Stimulated activated CD8-positive, alpha-beta memory T cell treated with anti-CD3 and anti-CD28 coated beads, Interleukin-2, amount 100 ng/mL, for 48 hours (primary cell): ENCODE measurements around the gene GAL3ST2.
"Not testable (repeated sequence)": the region's sequence is repeated elsewhere in the genome, so short reads cannot be mapped to it uniquely, and the experiment has no call there.

Experiments used
- DNase-seq, 2 donors: peaks; one replicate each; pipeline ENCODE4 v3.0.0-alpha.2; 2020; ENCODE audit warnings: low read depth in 2 of 2

The GAL3ST2 gene

GRCh38 chr2:241809383-241810306 lies 33.0 kb downstream of the GAL3ST2 start:
- DNase-seq, result no peak

DNA sequence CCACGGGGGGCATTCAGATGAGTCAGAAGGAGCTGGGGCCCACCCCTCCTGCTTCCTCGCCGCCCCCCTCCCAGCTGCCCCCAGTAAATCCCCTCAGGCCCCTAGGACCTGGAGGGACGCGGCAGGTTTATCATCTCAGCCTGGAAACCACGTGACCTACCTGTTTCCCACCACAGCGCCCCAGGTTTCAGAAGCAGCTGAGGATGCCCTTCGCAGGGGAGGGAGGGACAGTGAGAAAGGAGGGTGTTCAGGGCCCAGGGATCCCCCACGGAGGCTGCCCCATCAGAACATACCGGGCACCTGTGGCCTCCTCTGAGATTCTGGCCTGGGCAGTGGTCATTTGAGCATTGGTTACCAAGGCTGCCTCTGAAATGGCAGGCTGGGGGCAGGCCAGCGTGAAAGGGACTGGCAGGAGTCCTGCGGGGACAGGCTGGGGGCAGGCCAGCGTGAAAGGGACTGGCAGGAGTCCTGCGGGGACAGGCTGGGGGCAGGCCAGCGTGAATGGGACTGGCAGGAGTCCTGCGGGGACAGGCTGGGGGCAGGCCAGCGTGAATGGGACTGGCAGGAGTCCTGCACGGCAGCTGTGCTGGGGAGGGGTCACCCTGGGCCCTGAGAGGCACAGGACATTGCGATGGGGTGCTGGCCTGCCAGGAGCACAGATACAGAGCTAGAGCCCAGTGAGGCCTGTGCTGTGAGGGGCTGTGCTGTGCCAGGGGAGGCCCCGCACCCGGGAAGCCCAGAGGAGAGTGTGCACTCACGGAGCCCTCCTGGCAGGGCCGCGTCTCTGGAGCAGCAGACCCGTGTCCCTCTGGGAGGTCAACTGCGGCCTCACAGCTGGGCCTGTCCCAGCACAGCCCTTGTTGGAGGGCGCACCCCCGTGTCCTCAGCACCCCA lies 33.9 kb downstream of the GAL3ST2 start:
- DNase-seq, result no peak

DNA sequence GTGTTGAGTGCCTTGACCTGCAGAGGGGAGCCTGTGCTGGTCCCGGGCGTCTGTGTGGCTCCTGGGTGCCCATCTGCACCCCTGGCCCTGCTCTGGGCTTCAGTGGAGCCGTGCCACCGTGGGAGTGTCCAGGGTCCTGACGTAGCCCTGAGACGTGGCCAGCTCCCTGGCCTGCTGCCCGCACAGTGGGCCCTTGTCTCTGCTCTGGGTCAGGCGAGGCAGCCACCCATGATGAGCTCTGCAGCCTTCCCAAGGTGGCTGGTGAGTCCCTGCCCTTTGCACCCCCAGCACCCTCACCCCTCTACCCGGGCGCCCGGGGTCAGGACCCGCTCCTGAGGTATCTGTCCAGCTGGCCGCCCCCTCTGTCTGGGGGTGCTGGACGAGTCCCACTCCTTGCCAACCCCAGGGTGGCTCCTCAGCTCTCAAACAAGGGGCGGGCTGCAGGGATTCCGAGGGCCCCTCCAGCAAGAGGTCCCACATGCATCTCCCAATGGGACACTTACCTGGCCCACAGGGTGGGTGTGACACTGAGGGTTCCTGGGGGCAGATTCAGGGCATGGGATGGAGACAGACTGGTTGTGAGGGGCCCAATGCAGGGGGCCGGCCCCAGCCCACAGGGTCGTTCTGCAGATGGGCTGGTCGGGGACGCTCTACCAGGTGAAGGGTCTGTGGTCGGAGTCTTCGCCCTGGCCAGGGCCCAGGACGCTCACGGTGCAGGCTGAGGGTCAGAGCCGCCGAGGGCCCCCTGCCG lies 34.8 kb downstream of the GAL3ST2 start:
- no peak for DNase-seq

DNA sequence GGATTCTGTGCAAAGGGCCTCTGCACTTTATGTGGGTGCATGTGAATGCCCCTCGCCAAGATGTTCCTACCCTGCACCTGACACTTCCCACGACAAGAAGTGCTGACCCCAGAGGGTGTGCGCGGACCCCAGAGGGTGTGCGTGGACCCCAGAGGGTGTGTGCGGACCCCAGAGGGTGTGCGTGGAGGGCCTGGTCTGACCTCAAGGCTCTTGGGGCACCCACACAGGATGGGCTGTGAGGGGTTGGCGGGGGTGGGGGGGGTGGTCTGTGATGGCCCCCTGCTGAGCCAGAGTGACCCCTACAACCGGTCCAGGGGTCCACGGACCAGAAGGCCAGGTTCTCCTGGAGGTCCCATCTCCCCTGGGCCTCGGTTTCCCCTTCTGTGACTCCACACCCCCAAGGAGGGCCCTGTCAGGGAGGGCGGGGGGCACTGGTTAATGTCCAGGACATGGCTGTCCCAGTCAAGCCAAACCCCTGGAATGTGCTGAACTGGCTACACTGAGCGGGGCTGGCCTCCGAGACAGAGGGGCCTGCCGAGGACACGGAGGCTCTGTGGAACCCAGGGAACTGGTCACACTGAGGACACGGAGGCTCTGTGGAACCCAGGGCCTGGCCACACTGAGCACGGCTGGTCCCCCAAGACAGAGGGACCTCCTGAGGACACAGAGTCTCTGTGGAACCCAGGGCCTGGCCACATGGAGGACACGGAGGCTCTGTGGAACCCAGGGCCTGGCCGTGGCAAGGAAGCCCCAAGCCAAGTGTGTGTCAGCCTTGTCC lies 35.5 kb downstream of the GAL3ST2 start:
- no peak for DNase-seq

DNA sequence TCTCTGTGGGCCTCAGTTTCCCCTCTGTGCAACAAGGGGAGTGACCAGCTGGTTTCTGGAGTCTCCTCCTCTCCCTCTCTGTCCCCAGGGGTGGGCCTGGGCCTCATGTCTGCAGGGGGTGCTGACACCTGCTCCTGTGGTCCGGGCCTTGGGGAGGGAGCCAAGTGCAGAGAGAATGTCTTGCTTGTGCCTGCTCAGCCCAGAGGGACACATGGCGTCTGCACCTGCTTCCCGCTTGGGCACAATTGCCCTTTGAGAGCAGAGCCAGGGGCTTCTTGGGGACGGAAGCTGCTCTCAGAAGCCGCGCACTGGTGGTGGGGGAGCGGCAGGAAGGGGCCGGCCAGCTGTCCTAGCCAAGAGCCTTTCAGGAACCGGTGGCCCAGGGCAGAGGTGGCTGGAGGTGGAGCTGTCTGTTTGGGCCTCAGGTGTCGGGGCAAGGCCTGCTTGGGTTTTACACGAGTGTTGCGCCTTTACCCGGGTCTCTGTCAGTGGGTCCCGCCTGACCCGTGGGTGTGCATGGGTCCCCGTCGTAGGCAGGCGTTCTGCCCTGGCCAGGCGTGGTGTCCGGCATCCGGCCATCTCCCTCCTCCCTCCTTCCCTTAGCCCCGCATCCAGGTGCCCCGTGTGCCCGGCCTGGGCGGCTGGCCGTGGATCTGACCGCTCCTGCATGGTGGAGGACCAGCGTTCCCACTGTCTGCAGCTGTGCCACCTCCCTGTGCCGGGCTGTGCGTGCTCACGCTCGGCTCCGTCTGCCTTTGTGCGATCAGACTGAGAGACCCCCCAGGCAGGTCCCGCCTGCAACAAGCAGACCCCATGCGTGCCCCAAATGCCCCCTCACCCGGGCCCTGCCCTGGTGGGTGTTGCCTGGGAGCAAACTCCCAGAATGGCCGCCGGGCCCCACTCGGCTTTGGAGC lies 36.4 kb downstream of the GAL3ST2 start:
- DNase-seq, result no peak

GRCh38 chr2:241813644-241814392 lies 37.2 kb downstream of the GAL3ST2 start:
- DNase-seq, result no peak

GRCh38 chr2:241814393-241814642 lies 37.7 kb downstream of the GAL3ST2 start:
- no peak for DNase-seq

- DNase-seq, result no peak
These were observed 38.2 kb downstream of the GAL3ST2 start for GRCh38 chr2:241814643-241815476.

DNA sequence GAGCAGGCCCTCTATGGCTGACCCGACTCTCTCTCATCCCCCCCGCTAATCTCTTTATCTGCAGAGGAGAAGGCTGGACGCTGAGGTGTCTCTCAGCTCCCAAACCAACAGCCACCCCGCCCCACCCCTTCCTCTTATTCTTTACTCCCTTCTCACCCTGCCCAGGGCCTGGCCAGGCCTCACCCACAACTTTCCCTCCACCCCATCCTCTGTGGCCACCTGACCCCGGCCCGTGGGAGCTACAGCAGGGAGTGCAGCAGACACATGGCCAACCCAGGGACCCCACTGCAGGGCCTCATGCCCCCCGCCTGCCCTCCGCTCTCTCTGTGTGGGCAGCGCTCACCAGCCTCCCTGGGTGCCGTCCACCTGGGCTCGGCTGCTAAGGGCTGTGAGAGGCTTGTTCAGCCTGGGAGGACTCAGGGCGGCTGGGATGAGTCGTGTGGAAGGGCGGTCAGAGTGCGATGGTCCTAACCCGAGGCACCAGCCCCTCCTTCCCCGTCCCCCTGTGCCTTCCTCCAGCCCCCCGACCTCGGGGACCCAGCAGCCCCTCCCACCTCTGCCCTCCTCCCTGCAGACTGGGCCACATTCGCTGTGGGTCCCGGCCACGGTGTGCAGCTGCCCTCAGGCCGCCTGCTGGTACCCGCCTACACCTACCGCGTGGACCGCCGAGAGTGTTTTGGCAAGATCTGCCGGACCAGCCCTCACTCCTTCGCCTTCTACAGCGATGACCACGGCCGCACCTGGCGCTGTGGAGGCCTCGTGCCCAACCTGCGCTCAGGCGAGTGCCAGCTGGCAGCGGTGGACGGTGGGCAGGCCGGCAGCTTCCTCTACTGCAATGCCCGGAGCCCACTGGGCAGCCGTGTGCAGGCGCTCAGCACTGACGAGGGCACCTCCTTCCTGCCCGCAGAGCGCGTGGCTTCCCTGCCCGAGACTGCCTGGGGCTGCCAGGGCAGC lies 39.1 kb downstream of the GAL3ST2 start:
- no peak for DNase-seq

DNA sequence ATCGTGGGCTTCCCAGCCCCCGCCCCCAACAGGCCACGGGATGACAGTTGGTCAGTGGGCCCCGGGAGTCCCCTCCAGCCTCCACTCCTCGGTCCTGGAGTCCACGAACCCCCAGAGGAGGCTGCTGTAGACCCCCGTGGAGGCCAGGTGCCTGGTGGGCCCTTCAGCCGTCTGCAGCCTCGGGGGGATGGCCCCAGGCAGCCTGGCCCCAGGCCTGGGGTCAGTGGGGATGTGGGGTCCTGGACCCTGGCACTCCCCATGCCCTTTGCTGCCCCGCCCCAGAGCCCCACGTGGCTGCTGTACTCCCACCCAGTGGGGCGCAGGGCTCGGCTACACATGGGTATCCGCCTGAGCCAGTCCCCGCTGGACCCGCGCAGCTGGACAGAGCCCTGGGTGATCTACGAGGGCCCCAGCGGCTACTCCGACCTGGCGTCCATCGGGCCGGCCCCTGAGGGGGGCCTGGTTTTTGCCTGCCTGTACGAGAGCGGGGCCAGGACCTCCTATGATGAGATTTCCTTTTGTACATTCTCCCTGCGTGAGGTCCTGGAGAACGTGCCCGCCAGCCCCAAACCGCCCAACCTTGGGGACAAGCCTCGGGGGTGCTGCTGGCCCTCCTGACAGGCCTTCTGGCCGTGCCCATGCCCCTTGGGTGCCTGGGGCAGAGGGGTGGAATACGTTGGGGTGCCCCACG lies 40.0 kb downstream of the GAL3ST2 start:
- no peak for DNase-seq

GRCh38 chr2:241817126-241817820 lies 40.7 kb downstream of the GAL3ST2 start:
- DNase-seq, result no peak

DNA sequence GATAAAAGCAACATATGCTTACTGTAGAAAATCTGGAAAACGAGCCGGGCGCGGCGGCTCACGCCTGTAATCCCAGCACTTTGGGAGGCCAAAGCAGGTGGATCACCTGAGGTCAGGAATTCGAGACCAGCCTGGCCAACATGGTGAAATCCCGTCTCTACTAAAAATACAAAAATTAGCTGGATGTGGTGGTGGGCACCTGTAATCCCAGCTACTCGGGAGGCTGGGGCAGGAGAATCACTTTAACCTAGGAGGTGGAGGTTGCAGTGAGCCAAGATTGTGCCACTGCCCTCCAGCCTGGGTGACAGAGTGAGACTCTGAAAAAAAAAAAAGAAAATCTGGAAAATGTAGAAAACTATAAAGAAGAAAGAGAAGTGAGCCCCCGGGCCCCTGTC lies 41.2 kb downstream of the GAL3ST2 start:
- DNase-seq, result not testable (repeated sequence)

DNA sequence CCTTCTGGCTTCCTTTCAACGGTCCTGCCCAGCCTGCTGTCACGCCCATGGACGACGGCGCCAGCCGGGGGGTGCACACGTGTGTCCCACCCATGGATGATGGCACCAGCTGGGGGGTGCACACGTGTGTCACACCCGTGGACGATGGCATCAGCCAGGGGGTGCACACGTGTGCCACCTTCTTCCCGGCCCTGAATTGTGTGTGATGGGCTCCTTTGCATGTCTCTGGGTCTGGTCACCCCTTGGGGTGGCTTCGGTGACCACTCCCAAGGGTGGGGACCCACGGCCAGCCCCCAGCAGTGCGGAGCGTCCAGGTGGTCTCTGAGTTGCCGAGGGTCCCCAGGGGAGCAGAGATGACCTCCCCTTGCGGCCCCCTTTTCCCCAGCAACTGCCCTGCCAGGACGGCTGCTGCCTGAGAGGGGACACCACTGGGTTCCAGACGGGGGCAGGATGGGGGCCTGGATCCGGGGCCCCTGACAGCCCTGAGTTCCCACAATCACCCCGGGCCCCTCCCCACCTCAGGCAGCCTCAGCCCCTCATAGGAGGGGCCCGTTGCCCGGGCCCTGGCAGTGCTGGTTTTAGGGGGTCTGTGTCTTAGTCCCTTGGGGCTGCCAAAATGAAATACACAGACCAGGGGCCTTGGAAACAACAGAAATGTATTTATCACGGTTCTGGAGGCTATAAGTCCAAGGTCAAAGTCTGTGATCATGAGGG lies 41.8 kb downstream of the GAL3ST2 start:
- no peak for DNase-seq

GRCh38 chr2:241818943-241819270 lies 42.3 kb downstream of the GAL3ST2 start:
- DNase-seq, result no peak

GRCh38 chr2:241819947-241820624 lies 43.5 kb downstream of the GAL3ST2 start:
- not testable (repeated sequence) for DNase-seq
